Stimulated activated CD4-positive, alpha-beta T cell treated with anti-CD3 and anti-CD28 coated beads, Interleukin-4, amount 100 ng/mL, for 4 hours (primary cell): Measurements from ENCODE around the gene MGA.

Experiments used
- DNase-seq, 2 experiments: peaks; one replicate each; pipeline ENCODE4 v3.0.0-alpha.2; 2020

The MGA gene

DNA sequence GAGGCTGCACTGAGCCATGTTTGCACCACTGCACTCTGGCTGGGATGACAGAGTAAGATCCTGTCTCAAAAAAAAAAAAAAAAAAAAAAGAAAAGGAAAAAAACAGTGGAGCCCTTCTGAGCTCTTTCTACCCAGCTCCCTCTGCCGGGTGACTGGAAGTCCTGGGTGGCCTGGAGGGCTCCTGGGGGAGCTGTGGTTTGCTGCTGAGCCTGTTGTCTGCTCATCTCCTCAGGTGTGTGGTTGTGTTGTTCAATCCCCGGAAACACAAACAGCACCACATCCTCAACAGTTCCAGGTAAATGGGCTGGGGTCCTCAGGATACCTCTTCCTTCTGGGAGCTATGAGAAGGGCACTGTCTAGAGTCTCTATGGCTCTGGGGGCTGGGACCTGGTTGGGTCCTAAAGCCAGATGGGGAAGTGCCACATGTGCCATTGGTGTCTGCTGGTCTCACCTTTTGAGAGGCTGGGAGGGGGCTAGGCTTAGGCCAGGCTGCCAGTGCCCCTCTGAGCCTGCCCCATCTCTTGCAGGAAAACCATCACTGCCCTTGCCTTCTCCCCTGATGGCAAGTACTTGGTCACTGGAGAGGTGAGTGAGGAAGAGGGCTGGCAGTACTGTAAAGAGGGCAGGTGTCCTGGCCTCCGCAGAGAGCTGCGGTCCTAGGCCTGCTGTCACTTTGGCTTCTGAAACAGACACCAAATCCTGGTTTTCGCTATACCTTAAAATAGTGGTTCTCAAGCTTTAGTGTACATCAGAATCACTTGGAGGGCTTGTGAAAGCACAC lies 150.6 kb downstream of the MGA start:
- no peak for DNase-seq

DNA sequence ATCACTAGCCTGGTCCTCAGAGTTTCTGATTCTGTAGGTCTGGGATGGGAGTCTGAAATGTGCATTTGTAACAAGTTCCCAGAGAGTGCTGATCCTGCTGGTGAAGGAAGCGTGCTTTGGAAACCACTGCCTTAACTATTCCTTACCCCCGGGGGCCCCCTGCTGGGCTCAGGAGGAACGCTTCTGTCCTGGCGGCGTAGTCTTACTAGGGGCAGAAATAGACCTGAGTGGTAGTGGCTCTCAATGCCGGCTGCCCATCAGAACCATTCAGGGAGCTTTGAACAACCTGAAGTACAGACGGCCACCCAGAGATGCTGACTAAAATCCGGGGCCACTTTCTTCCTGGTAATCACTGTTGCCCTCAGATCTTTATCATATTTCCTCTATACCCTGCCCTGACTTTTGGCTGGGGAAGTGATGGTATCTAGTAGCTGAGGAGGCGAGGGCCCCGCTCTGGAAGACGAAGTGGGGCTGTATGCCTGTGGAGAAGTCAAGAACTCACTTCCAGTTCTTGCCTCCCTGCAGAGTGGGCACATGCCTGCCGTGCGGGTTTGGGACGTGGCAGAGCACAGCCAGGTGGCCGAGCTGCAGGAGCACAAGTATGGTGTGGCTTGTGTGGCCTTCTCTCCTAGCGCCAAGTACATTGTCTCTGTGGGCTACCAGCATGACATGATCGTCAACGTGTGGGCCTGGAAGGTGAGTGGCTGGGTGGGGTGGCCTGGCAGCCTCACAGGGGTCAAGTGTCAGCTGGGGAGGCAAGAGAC lies 151.4 kb downstream of the MGA start:
- DNase-seq: peak; percentile 66 to 68

DNA sequence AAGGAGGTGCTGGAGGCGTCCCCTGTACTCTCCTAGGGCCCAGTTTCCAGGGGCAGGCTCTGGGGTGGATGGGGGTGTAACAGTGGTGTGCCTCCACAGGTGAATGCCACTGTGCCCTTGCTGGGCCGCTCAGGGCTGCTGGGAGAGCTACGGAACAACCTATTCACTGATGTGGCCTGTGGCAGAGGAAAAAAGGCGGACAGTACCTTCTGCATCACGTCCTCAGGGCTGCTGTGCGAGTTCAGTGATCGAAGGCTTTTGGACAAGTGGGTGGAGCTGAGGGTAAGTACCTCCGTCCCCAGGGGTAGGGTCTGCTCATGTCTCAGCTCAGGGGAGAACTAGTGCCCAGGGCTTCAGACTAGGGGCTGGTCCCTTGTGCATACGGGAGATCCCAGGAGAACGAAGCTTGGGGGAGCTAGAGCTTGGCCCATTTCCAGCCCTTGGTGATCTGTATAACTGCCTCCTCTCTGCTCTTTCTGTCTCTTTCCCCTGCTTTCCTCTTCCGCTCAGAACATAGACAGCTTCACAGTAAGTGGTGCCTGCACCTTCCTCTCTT lies 152.7 kb downstream of the MGA start:
- DNase-seq: no peak

DNA sequence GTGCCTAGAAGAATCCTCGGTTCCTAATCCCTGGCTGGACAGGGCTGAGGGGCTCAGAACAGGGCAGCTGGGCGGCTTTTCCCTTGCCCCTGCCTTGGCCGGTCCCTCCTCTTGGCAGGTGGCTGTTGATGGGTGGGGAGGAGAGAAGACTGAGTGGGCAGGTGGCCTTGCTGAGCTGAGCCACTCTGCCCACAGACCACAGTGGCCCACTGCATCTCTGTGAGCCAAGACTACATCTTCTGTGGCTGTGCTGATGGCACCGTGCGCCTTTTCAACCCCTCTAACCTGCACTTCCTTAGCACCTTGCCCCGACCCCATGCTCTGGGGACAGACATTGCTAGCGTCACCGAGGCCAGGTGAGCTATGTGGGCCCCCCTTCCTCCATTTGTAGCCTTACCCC lies 153.2 kb downstream of the MGA start:
- no peak for DNase-seq

DNA sequence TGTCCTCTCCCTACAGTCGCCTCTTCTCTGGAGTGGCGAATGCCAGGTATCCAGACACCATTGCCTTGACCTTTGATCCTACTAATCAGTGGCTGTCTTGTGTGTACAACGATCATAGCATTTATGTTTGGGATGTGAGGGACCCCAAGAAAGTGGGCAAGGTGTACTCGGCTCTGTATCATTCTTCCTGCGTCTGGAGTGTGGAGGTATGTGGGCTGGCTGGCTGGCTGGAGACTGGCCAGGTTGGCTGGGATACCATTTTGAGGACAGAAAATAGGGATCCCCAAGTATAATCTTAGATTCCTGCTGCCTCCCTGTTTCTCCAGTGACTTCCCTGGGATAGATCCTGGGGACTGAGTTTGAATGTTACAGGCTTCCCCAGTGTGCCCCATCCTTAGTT lies 154.3 kb downstream of the MGA start:
- no peak for DNase-seq

DNA sequence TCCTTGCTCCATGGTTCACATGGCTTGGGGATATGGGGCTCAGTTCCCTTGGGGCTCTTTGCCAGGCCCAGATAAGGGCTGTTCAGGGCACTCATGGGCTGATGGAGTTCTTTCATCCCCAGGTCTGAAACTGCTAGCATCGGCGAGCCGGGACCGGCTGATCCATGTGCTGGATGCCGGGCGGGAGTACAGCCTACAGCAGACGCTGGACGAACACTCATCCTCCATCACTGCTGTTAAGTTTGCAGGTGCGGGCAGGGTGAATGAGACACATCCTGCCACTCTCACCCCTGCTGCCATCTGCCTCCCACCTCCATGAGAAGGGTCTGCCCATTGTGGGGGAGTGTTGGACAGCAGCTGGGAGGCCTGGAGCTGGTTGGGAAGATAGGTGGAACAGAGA lies 156.6 kb downstream of the MGA start:
- no peak for DNase-seq

DNA sequence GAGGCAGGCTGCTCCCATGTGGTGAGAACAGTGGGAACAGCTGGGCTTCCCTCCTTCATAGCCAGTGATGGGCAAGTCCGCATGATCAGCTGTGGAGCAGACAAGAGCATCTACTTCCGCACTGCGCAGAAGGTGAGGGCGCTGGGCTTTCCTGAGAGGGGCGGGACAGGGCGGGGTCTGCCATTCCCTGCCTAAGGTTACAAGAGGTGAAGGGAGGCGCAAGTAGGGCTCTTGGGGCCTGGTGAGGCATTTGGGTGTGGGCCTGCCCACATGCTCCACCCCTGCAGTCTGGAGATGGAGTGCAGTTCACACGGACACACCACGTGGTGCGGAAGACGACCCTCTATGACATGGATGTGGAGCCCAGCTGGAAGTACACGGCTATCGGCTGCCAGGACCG lies 157.1 kb downstream of the MGA start:
- no peak for DNase-seq

DNA sequence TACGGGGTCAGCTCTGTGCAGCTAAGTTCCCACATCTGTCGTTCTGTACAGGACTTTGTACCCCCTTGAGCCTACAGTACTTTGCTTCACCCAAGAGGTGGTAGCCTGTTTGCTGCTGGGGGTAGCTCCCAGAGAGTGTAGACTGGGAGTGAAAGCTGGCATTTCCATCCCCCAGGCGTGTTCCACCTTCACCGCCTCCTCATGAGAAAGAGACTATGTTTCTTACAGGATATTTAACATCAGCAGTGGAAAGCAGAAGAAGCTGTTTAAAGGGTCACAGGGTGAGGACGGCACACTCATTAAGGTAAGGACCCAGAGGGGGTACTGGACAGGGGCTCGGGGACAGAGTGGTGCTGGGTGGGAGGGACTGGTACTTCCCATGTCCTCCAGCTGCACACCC lies 157.6 kb downstream of the MGA start:
- DNase-seq: no peak

DNA sequence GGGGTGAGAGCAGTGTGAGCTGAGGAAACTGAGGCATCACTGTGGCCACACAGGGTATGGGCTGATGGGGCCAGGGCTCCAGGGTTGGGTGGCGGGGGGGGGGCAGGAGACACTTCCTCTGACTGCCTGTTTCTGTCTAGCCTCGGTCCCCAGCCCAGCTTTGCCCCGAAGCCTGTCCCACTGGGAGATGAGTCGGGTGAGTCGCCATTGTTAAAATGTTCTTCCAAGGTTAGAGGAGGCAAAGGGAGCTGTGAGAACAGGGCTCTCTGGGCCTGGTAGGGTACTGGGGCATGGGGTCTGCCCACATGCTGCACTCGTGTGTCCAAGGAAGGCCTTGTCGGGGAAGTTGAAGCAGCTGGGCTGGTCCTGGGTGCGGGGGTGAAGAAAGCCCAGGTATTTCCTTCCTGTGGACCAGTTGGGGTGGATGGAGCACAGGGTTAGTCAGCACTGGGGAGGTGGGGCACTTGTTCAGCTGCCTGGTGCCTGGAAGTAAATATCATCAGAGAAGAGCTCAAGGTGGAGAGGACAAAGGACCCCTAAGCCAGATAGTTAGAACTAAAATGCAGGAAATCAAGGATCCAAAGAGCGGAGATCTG lies 159.3 kb downstream of the MGA start:
- DNase-seq: no peak

DNA sequence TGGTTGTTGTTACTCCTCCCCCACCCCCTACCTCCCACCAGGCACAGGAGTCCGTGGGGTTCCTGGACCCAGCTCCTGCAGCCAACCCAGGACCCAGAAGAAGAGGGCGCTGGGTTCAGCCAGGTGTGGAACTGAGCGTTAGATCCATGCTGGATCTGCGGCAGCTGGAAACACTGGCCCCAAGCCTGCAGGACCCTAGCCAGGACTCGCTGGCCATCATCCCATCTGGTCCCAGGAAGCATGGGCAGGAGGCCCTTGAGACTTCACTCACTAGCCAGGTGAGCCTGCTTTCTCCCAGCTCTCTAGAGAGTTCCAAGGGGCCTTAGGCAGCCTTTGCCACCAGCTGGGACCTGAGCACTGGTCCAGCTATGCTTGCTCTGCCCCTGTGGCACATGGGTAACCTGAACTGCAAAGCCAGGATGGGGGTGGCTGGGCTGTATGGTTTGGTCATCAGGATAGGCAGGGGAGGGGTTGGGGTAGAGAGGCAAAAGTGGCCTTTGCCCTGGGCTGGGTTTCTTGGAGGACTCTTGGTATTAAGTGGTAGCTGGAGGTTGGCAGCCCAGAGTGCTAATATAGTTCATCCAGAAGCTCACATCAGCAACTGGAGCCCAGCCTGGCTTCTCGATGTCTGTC lies 160.7 kb downstream of the MGA start:
- DNase-seq: no peak

DNA sequence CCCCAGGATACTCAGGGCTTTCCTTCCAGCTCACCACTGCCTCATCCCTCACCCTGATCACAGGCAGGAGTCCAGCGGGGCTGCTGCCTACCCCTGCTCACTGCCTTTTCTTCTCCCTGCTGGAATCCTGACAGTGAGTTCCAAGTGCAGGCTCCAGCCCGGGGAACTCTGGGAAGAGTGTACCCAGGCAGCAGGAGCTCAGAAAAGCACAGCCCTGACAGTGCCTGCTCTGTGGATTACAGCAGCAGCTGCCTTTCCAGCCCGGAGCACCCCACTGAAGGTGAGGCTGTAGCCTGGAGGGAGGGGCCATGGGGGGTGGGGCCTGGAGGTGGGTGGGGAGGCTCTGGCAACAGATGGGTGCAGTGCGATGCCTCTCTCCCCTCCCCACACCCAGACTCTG lies 161.6 kb downstream of the MGA start:
- DNase-seq: no peak

DNA sequence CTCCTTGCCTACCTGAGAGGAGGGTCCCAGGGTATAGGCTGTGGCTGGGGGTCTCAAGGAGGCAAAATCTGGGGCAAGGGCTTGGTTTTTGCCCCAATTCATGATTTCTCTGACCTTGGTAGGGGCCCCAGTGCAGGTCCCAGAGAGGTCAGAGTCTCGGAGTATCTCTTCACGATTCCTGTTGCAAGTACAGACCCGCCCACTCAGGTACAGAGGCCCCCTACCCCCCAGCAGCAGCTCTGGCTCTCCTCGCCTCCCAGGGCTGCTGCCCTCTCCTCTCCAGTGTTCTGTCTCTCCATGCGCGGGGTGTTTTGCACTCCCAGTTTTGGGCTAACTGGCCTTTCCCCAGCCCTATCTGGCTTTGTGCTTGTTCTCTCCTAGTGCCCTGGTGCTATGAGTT lies 162.3 kb downstream of the MGA start:
- DNase-seq: no peak
